AG09319 (cell line): Measurements from ENCODE around the gene TXNDC16.

Source experiments
- DNase-seq: peaks from one replicate; pipeline ENCODE4 v3.0.0-alpha.2; 2010; ENCODE audit warnings: low read depth; ENCODE audit errors: extremely low read depth
- CTCF ChIP-seq: IDR thresholded peaks from 2 replicates; pipeline ENCODE4 v1.5.1; 2011; ENCODE audit warnings: low read depth, mild to moderate bottlenecking, inconsistent platforms, low read length, moderate library complexity

Gene TXNDC16

GRCh38 chr14:52447236-52447635 lies 105.1 kb downstream of the TXNDC16 start:
- TF ChIP-seq CTCF = no peak
- DNase-seq = no peak

GRCh38 chr14:52446355-52446754 lies 106.0 kb downstream of the TXNDC16 start:
- no peak for TF ChIP-seq CTCF
- DNase-seq = no peak

GRCh38 chr14:52443506-52443905 lies 108.8 kb downstream of the TXNDC16 start:
- no peak for DNase-seq
- TF ChIP-seq CTCF = no peak

GRCh38 chr14:52442602-52443001 lies 109.7 kb downstream of the TXNDC16 start:
- no peak for TF ChIP-seq CTCF
- no peak for DNase-seq

GRCh38 chr14:52442166-52442565 lies 110.1 kb downstream of the TXNDC16 start:
- DNase-seq = no peak

GRCh38 chr14:52439476-52439875 lies 112.8 kb downstream of the TXNDC16 start:
- no peak for TF ChIP-seq CTCF
- DNase-seq = no peak

More at GRCh38 chr14:52442166-52442565, 110.1 kb downstream of the TXNDC16 start:
- TF ChIP-seq CTCF = no peak

- no peak for DNase-seq
- TF ChIP-seq CTCF = no peak
Observed at GRCh38 chr14:52434955-52435354, 117.3 kb downstream of the TXNDC16 start.
